ENCODE results near the gene RAB6B. TPM values are rescaled to one million over a fixed set of nuclear protein-coding genes. Genes with fewer than 3 reads are reported as not detected.

Gene RAB6B
- polyA plus RNA-seq, 4 donors, result 0.27 to 7.5 (median 0.77) TPM; not detected in 1

- H3K36me3 ChIP-seq (ENCODE audit: control insufficient read depth in 3 of 3, insufficient read depth in 2 of 3, low read depth in 1 of 3, low read length in 3 of 3), result no peaks in the 10 kb centered on the region
- peaks cover 0 to 3% of the 10 kb centered on the region in 2 donors for H3K9me3 ChIP-seq (ENCODE audit: control insufficient read depth in 2 of 2, insufficient read depth in 1 of 2, low read depth in 1 of 2, low read length in 1 of 2)
- H3K4me1 ChIP-seq (ENCODE audit: control insufficient read depth in 3 of 3, insufficient read depth in 2 of 3, low read depth in 1 of 3, low read length in 2 of 3), result no peaks in the 10 kb centered on the region
- no peak overlapping the region for H3K27ac ChIP-seq (ENCODE audit: low read depth in 1 of 3, low read length in 2 of 3)
- FAIRE-seq, result no peak
- DNase-seq, result no peak
- peaks cover 0 to 5% (median 2%) of the 10 kb centered on the region in 3 donors for H3K27me3 ChIP-seq (ENCODE audit: control insufficient read depth in 3 of 3, insufficient read depth in 3 of 3, low read length in 3 of 3)
- no peak overlapping the region for H3K4me3 ChIP-seq (ENCODE audit: low read depth in 1 of 3, low read length in 3 of 3)
- 58 to 74% (median 68%) methylated on average over 5 of the region's 5 CpGs for WGBS, 3 donors
These were observed 30.4 kb downstream of the RAB6B start for GRCh38 chr3:133865136-133865855.

- Histone ChIP-seq H3K9me3 (ENCODE audit: control insufficient read depth in 2 of 2, insufficient read depth in 1 of 2, low read depth in 1 of 2, low read length in 1 of 2) (peaks cover 0 to 3% of the 10 kb centered on the region in 2 donors), H3K36me3 (ENCODE audit: control insufficient read depth in 3 of 3, insufficient read depth in 2 of 3, low read depth in 1 of 3, low read length in 3 of 3) (no peaks in the 10 kb centered on the region), H3K27me3 (ENCODE audit: control insufficient read depth in 3 of 3, insufficient read depth in 3 of 3, low read length in 3 of 3) (peaks cover 0 to 4% (median 2%) of the 10 kb centered on the region in 3 donors), H3K4me1 (ENCODE audit: control insufficient read depth in 3 of 3, insufficient read depth in 2 of 3, low read depth in 1 of 3, low read length in 2 of 3) (no peaks in the 10 kb centered on the region), H3K27ac (ENCODE audit: low read depth in 1 of 3, low read length in 2 of 3) (no peak overlapping the region), H3K4me3 (ENCODE audit: low read depth in 1 of 3, low read length in 3 of 3) (no peak overlapping the region)
- FAIRE-seq (no peak), DNase-seq (no peak)
- WGBS, 3 donors, result 76 to 84% (median 77%) methylated on average over 7 of the region's 7 CpGs
These were observed 31.1 kb downstream of the RAB6B start for GRCh38 chr3:133864616-133865015.

- FAIRE-seq, result no peak
- H3K4me3 ChIP-seq (ENCODE audit: low read depth in 1 of 3, low read length in 3 of 3), result no peak overlapping the region
These were observed 31.8 kb downstream of the RAB6B start for GRCh38 chr3:133863911-133864310.

GRCh38 chr3:133862161-133862560 lies 33.5 kb downstream of the RAB6B start:
- Histone ChIP-seq H3K4me3 (ENCODE audit: low read depth in 1 of 3, low read length in 3 of 3) (no peak overlapping the region), H3K9me3 (ENCODE audit: control insufficient read depth in 2 of 2, insufficient read depth in 1 of 2, low read depth in 1 of 2, low read length in 1 of 2) (no peaks in the 10 kb centered on the region), H3K36me3 (ENCODE audit: control insufficient read depth in 3 of 3, insufficient read depth in 2 of 3, low read depth in 1 of 3, low read length in 3 of 3) (no peaks in the 10 kb centered on the region), H3K27me3 (ENCODE audit: control insufficient read depth in 3 of 3, insufficient read depth in 3 of 3, low read length in 3 of 3) (no peaks in the 10 kb centered on the region), H3K4me1 (ENCODE audit: control insufficient read depth in 3 of 3, insufficient read depth in 2 of 3, low read depth in 1 of 3, low read length in 2 of 3) (no peaks in the 10 kb centered on the region), H3K27ac (ENCODE audit: low read depth in 1 of 3, low read length in 2 of 3) (no peak overlapping the region)
- DNase-seq (no peak), FAIRE-seq (no peak)
- 75 to 81% (median 79%) methylated on average over 4 of the region's 4 CpGs for WGBS, 3 donors

More at GRCh38 chr3:133863911-133864310, 31.8 kb downstream of the RAB6B start:
- DNase-seq, result no peak
- H3K27ac ChIP-seq (ENCODE audit: low read depth in 1 of 3, low read length in 2 of 3), result no peak overlapping the region
- 75 to 81% (median 79%) methylated on average over 11 of the region's 11 CpGs for WGBS, 3 donors
- H3K36me3 ChIP-seq (ENCODE audit: control insufficient read depth in 3 of 3, insufficient read depth in 2 of 3, low read depth in 1 of 3, low read length in 3 of 3), result no peaks in the 10 kb centered on the region
- H3K9me3 ChIP-seq (ENCODE audit: control insufficient read depth in 2 of 2, insufficient read depth in 1 of 2, low read depth in 1 of 2, low read length in 1 of 2), result no peaks in the 10 kb centered on the region
- peaks cover 0 to 2% (median 0%) of the 10 kb centered on the region in 3 donors for H3K27me3 ChIP-seq (ENCODE audit: control insufficient read depth in 3 of 3, insufficient read depth in 3 of 3, low read length in 3 of 3)
- H3K4me1 ChIP-seq (ENCODE audit: control insufficient read depth in 3 of 3, insufficient read depth in 2 of 3, low read depth in 1 of 3, low read length in 2 of 3), result no peaks in the 10 kb centered on the region

- DNase-seq (no peak), FAIRE-seq (no peak)
- H3K36me3 ChIP-seq (ENCODE audit: control insufficient read depth in 3 of 3, insufficient read depth in 2 of 3, low read depth in 1 of 3, low read length in 3 of 3), result no peaks in the 10 kb centered on the region
- no peak overlapping the region for H3K27ac ChIP-seq (ENCODE audit: low read depth in 1 of 3, low read length in 2 of 3)
- no peaks in the 10 kb centered on the region for H3K9me3 ChIP-seq (ENCODE audit: control insufficient read depth in 2 of 2, insufficient read depth in 1 of 2, low read depth in 1 of 2, low read length in 1 of 2)
- no peaks in the 10 kb centered on the region for H3K4me1 ChIP-seq (ENCODE audit: control insufficient read depth in 3 of 3, insufficient read depth in 2 of 3, low read depth in 1 of 3, low read length in 2 of 3)
- H3K4me3 ChIP-seq (ENCODE audit: low read depth in 1 of 3, low read length in 3 of 3), result no peak overlapping the region
- H3K27me3 ChIP-seq (ENCODE audit: control insufficient read depth in 3 of 3, insufficient read depth in 3 of 3, low read length in 3 of 3), result no peaks in the 10 kb centered on the region
- 87 to 93% (median 88%) methylated on average over 5 of the region's 5 CpGs for WGBS, 3 donors
These were observed 35.2 kb downstream of the RAB6B start for GRCh38 chr3:133860519-133860918.

GRCh38 chr3:133859381-133860234 lies 36.1 kb downstream of the RAB6B start:
- no peaks in the 10 kb centered on the region for H3K27me3 ChIP-seq (ENCODE audit: control insufficient read depth in 3 of 3, insufficient read depth in 3 of 3, low read length in 3 of 3)
- H3K27ac ChIP-seq (ENCODE audit: low read depth in 1 of 3, low read length in 2 of 3), result no peak overlapping the region
- no peaks in the 10 kb centered on the region for H3K9me3 ChIP-seq (ENCODE audit: control insufficient read depth in 2 of 2, insufficient read depth in 1 of 2, low read depth in 1 of 2, low read length in 1 of 2)
- no peak for FAIRE-seq
- no peak for DNase-seq
- no peak overlapping the region for H3K4me3 ChIP-seq (ENCODE audit: low read depth in 1 of 3, low read length in 3 of 3)
- 85 to 88% (median 87%) methylated on average over 12 of the region's 12 CpGs for WGBS, 3 donors
- H3K36me3 ChIP-seq (ENCODE audit: control insufficient read depth in 3 of 3, insufficient read depth in 2 of 3, low read depth in 1 of 3, low read length in 3 of 3), result no peaks in the 10 kb centered on the region
- H3K4me1 ChIP-seq (ENCODE audit: control insufficient read depth in 3 of 3, insufficient read depth in 2 of 3, low read depth in 1 of 3, low read length in 2 of 3), result no peaks in the 10 kb centered on the region

GRCh38 chr3:133857767-133858166 lies 37.9 kb downstream of the RAB6B start:
- 81 to 88% (median 87%) methylated on average over 8 of the region's 8 CpGs for WGBS, 3 donors

GRCh38 chr3:133856316-133856715 lies 39.4 kb downstream of the RAB6B start:
- no peaks in the 10 kb centered on the region for H3K36me3 ChIP-seq (ENCODE audit: control insufficient read depth in 3 of 3, insufficient read depth in 2 of 3, low read depth in 1 of 3, low read length in 3 of 3)
- H3K4me1 ChIP-seq (ENCODE audit: control insufficient read depth in 3 of 3, insufficient read depth in 2 of 3, low read depth in 1 of 3, low read length in 2 of 3), result no peaks in the 10 kb centered on the region
- no peak overlapping the region for H3K27ac ChIP-seq (ENCODE audit: low read depth in 1 of 3, low read length in 2 of 3)
- no peaks in the 10 kb centered on the region for H3K27me3 ChIP-seq (ENCODE audit: control insufficient read depth in 3 of 3, insufficient read depth in 3 of 3, low read length in 3 of 3)
- H3K4me3 ChIP-seq (ENCODE audit: low read depth in 1 of 3, low read length in 3 of 3), result no peak overlapping the region
- FAIRE-seq, result no peak
- 58 to 80% (median 69%) methylated on average over 2 of the region's 2 CpGs for WGBS, 3 donors
- DNase-seq, result no peak
- H3K9me3 ChIP-seq (ENCODE audit: control insufficient read depth in 2 of 2, insufficient read depth in 1 of 2, low read depth in 1 of 2, low read length in 1 of 2), result no peaks in the 10 kb centered on the region

More at GRCh38 chr3:133857767-133858166, 37.9 kb downstream of the RAB6B start:
- H3K4me3 ChIP-seq (ENCODE audit: low read depth in 1 of 3, low read length in 3 of 3), result no peak overlapping the region
- no peak overlapping the region for H3K27ac ChIP-seq (ENCODE audit: low read depth in 1 of 3, low read length in 2 of 3)
- DNase-seq, result no peak
- no peaks in the 10 kb centered on the region for H3K36me3 ChIP-seq (ENCODE audit: control insufficient read depth in 3 of 3, insufficient read depth in 2 of 3, low read depth in 1 of 3, low read length in 3 of 3)
- H3K4me1 ChIP-seq (ENCODE audit: control insufficient read depth in 3 of 3, insufficient read depth in 2 of 3, low read depth in 1 of 3, low read length in 2 of 3), result no peaks in the 10 kb centered on the region
- H3K27me3 ChIP-seq (ENCODE audit: control insufficient read depth in 3 of 3, insufficient read depth in 3 of 3, low read length in 3 of 3), result no peaks in the 10 kb centered on the region
- no peaks in the 10 kb centered on the region for H3K9me3 ChIP-seq (ENCODE audit: control insufficient read depth in 2 of 2, insufficient read depth in 1 of 2, low read depth in 1 of 2, low read length in 1 of 2)
- FAIRE-seq, result no peak

Data from small intestine (tissue), 7 donors.